Keratinocyte (primary cell): ENCODE results near the gene AFAP1L1.

Experiments used
- CTCF ChIP-seq, 3 experiments: IDR thresholded peaks in 1 of 3; conservative IDR thresholded peaks in 1 of 3; optimal IDR thresholded peaks in 1 of 3; 2 replicates in 2 of 3; 3 replicates in 1 of 3; pipeline versions ENCODE3 to v1.5.1; 2011; ENCODE audit warnings: low read length in 3 of 3, mild to moderate bottlenecking in 3 of 3, moderate library complexity in 2 of 3, control low read depth in 1 of 3, inconsistent platforms in 1 of 3; ENCODE audit not compliant: insufficient read depth in 2 of 3; ENCODE audit errors: extremely low read depth in 1 of 3
- EZH2 ChIP-seq: IDR thresholded peaks from one replicate; pipeline ENCODE4 v1.6.1; 2012; ENCODE audit warnings: inconsistent platforms, mild to moderate bottlenecking, low read length, moderate library complexity

- no peak for TF ChIP-seq CTCF (optimal IDR thresholded peaks at IDR 0.05 in 1 of 3, IDR thresholded peaks at IDR 0.05 in 1 of 3, conservative IDR thresholded peaks at IDR 0.05 in 1 of 3; ENCODE audit: extremely low read depth in 1 of 3, insufficient read depth in 2 of 3, low read length in 3 of 3)
- TF ChIP-seq EZH2 = no peak
Observed at GRCh38 chr5:149278451-149279210, 7.0 kb downstream of the AFAP1L1 start.
